ENCODE data around the gene IQGAP1.

- TF ChIP-seq EZH2 (IDR thresholded peaks at IDR 0.05; ENCODE audit: borderline replicate concordance, low read length), result no peak
- TF ChIP-seq, protein P1, sequence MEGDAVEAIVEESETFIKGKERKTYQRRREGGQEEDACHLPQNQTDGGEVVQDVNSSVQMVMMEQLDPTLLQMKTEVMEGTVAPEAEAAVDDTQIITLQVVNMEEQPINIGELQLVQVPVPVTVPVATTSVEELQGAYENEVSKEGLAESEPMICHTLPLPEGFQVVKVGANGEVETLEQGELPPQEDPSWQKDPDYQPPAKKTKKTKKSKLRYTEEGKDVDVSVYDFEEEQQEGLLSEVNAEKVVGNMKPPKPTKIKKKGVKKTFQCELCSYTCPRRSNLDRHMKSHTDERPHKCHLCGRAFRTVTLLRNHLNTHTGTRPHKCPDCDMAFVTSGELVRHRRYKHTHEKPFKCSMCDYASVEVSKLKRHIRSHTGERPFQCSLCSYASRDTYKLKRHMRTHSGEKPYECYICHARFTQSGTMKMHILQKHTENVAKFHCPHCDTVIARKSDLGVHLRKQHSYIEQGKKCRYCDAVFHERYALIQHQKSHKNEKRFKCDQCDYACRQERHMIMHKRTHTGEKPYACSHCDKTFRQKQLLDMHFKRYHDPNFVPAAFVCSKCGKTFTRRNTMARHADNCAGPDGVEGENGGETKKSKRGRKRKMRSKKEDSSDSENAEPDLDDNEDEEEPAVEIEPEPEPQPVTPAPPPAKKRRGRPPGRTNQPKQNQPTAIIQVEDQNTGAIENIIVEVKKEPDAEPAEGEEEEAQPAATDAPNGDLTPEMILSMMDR (IDR thresholded peaks at IDR 0.05; ENCODE audit: low read length), result no peak
Observed at GRCh38 chr15:90421527-90421926, 33.5 kb downstream of the IQGAP1 start.

Data from OCI-LY1 (cell line).